ENCODE results near the gene TAS2R46. TPM values are rescaled to one million over a fixed set of nuclear protein-coding genes. Genes with fewer than 3 reads are reported as not detected.
"Not testable (repeated sequence)": the region's sequence is repeated elsewhere in the genome, so short reads cannot be mapped to it uniquely, and the experiment has no call there.

TAS2R46 gene
- not detected for polyA plus RNA-seq (2013, experiment 1 of 2)
- not detected for polyA plus RNA-seq (2013, experiment 2 of 2)

DNA sequence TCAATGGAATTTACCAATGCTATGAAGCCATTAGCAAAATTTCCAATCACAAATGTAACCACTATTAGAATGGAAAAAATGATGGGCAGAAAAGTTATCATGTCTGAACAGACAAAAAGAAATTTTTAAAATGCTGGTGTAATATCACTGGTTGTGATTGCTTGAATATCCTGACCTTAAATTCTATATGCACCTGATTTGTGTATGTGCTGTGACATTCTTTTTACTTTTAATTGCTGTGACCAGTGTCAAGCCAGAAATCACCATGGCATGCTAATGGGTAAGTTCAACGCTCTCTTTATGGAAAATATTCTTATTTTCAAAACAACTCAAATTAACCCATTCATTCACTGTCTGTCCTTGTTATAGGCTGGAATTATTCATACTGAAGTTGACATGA, at the start of gene TAS2R46:
TSS of gene TAS2R46 (minus strand) at position 101 of the 400 bp plus-strand sequence. CDS start at position 101, 0 bp downstream.
- WGBS (ENCODE audit: extremely low coverage, insufficient coverage, low lambda C conversion rate) = no CpG with 5 or more reads among the region's 1 CpG
- not testable (repeated sequence) for H3K4me2 ChIP-seq (ENCODE audit: low read length); H3K79me1 ChIP-seq (ENCODE audit: low read length); H2BK120ac ChIP-seq (ENCODE audit: low read depth, low read length); H3K27ac ChIP-seq (ENCODE audit: low read depth, low read length); H3K9ac ChIP-seq (ENCODE audit: low read length); H4K5ac ChIP-seq (ENCODE audit: low read length); H2AK5ac ChIP-seq (ENCODE audit: low read length); H4K8ac ChIP-seq (ENCODE audit: low read depth, low read length); H2BK5ac ChIP-seq (ENCODE audit: low read length); H3K27me3 ChIP-seq (ENCODE audit: insufficient read depth, low read length, poor library complexity); H3K4me3 ChIP-seq (ENCODE audit: low read length); DNase-seq; H3K23ac ChIP-seq (ENCODE audit: low read length); H2BK15ac ChIP-seq (replicated peaks; ENCODE audit: low read depth); H3K4ac ChIP-seq (ENCODE audit: low read depth, low read length); H3K56ac ChIP-seq (ENCODE audit: low read length); H3K36me3 ChIP-seq (ENCODE audit: control insufficient read depth, insufficient read depth, low read length); H3K79me2 ChIP-seq (ENCODE audit: control insufficient read depth, insufficient read depth, low read length); H3K4me1 ChIP-seq (ENCODE audit: control insufficient read depth, low read depth, low read length); H3K18ac ChIP-seq (ENCODE audit: low read length)

- H3K27me3 ChIP-seq (ENCODE audit: insufficient read depth, low read length, poor library complexity); H3K79me1 ChIP-seq (ENCODE audit: low read length); H3K23ac ChIP-seq (ENCODE audit: low read length); H3K9ac ChIP-seq (ENCODE audit: low read length); H3K18ac ChIP-seq (ENCODE audit: low read length); H3K4me2 ChIP-seq (ENCODE audit: low read length); H2AK5ac ChIP-seq (ENCODE audit: low read length); H3K4ac ChIP-seq (ENCODE audit: low read depth, low read length); H3K27ac ChIP-seq (ENCODE audit: low read depth, low read length); H2BK15ac ChIP-seq (replicated peaks; ENCODE audit: low read depth); H3K56ac ChIP-seq (ENCODE audit: low read length); H2BK120ac ChIP-seq (ENCODE audit: low read depth, low read length); H4K8ac ChIP-seq (ENCODE audit: low read depth, low read length); H3K4me1 ChIP-seq (ENCODE audit: control insufficient read depth, low read depth, low read length); H2BK5ac ChIP-seq (ENCODE audit: low read length); H3K4me3 ChIP-seq (ENCODE audit: low read length); H4K5ac ChIP-seq (ENCODE audit: low read length); H3K36me3 ChIP-seq (ENCODE audit: control insufficient read depth, insufficient read depth, low read length); DNase-seq: not testable (repeated sequence)
- no CpG with 5 or more reads among the region's 1 CpG for WGBS (ENCODE audit: extremely low coverage, insufficient coverage, low lambda C conversion rate)
- H3K79me2 ChIP-seq (ENCODE audit: control insufficient read depth, insufficient read depth, low read length) = peaks cover 29% of the 10 kb centered on the region
Measured at GRCh38 chr12:11111213-11111612, 49.1 kb upstream of the TAS2R46 start.

DNA sequence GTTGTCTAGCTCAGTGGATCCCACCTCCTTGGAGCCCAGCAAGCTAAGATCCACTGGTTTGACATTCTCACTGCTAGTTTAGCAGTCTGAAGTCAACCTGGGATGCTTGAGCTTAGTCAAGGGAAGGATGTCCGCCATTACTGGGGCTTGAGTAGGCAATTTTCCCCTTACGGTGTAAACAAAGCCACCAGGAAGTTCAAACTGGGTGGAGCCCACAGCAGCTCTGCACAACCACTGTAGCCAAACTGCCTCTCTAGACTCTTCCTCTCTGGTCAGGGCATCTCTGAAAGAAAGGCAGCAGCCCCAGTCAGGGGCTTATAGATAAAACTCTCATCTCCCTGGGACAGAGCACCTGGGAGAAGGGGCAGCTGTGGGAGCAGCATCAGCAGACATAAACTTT, 46.8 kb upstream of the TAS2R46 start:
- peaks cover 22% of the 10 kb centered on the region for H3K79me2 ChIP-seq (ENCODE audit: control insufficient read depth, insufficient read depth, low read length)
- H3K36me3 ChIP-seq (ENCODE audit: control insufficient read depth, insufficient read depth, low read length) = no peaks in the 10 kb centered on the region
- no peak overlapping the region for H3K18ac ChIP-seq (ENCODE audit: low read length)
- H3K56ac ChIP-seq (ENCODE audit: low read length) = no peak overlapping the region
- H3K27me3 ChIP-seq (ENCODE audit: insufficient read depth, low read length, poor library complexity) = no peaks in the 10 kb centered on the region
- H3K4me2 ChIP-seq (ENCODE audit: low read length) = no peak overlapping the region
- no peak overlapping the region for H3K27ac ChIP-seq (ENCODE audit: low read depth, low read length)
- H3K79me1 ChIP-seq (ENCODE audit: low read length) = peaks cover 8% of the 10 kb centered on the region
- H3K4me3 ChIP-seq (ENCODE audit: low read length) = no peak overlapping the region
- no peak overlapping the region for H3K9ac ChIP-seq (ENCODE audit: low read length)
- no CpG with 5 or more reads among the region's 2 CpGs for WGBS (ENCODE audit: extremely low coverage, insufficient coverage, low lambda C conversion rate)
- H2AK5ac ChIP-seq (ENCODE audit: low read length) = no peak overlapping the region
- H3K4ac ChIP-seq (ENCODE audit: low read depth, low read length) = no peak overlapping the region
- no peak overlapping the region for H3K23ac ChIP-seq (ENCODE audit: low read length)
- H2BK5ac ChIP-seq (ENCODE audit: low read length) = no peak overlapping the region
- no peak overlapping the region for H4K5ac ChIP-seq (ENCODE audit: low read length)
- no peak overlapping the region for H4K8ac ChIP-seq (ENCODE audit: low read depth, low read length)
- no peak overlapping the region for H2BK120ac ChIP-seq (ENCODE audit: low read depth, low read length)
- no peak overlapping the region for H2BK15ac ChIP-seq (replicated peaks; ENCODE audit: low read depth)
- DNase-seq = no peak
- H3K4me1 ChIP-seq (ENCODE audit: control insufficient read depth, low read depth, low read length) = no peaks in the 10 kb centered on the region

DNA sequence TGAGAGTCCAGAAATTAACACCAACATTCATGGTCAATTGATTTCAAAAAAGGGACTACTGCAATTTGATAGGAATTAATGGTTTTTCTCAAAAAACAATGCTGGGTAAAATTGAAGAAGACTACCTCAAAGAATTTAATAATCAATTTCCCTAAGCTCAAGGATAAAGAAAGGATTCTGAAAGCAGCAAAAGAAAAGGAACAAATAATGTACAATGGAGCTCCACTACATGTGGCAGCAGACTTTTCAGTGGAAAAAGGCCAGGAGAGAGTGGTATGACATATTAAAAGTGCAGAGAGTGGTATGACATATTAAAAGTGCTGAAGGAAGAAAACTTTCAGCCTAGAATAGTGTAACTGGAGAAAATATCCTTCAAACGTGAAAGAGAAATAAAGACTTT, 45.6 kb upstream of the TAS2R46 start:
- no peak overlapping the region for H3K9ac ChIP-seq (ENCODE audit: low read length)
- no peaks in the 10 kb centered on the region for H3K36me3 ChIP-seq (ENCODE audit: control insufficient read depth, insufficient read depth, low read length)
- peaks cover 21% of the 10 kb centered on the region for H3K79me2 ChIP-seq (ENCODE audit: control insufficient read depth, insufficient read depth, low read length)
- no peak overlapping the region for H2BK5ac ChIP-seq (ENCODE audit: low read length)
- no peak overlapping the region for H3K27ac ChIP-seq (ENCODE audit: low read depth, low read length)
- H4K8ac ChIP-seq (ENCODE audit: low read depth, low read length) = no peak overlapping the region
- no peak overlapping the region for H4K5ac ChIP-seq (ENCODE audit: low read length)
- peaks cover 8% of the 10 kb centered on the region for H3K79me1 ChIP-seq (ENCODE audit: low read length)
- no peak for DNase-seq
- no peak overlapping the region for H2AK5ac ChIP-seq (ENCODE audit: low read length)
- H3K4ac ChIP-seq (ENCODE audit: low read depth, low read length) = no peak overlapping the region
- H3K18ac ChIP-seq (ENCODE audit: low read length) = no peak overlapping the region
- H3K4me1 ChIP-seq (ENCODE audit: control insufficient read depth, low read depth, low read length) = no peaks in the 10 kb centered on the region
- no peak overlapping the region for H3K4me3 ChIP-seq (ENCODE audit: low read length)
- H3K23ac ChIP-seq (ENCODE audit: low read length) = no peak overlapping the region
- no peak overlapping the region for H2BK120ac ChIP-seq (ENCODE audit: low read depth, low read length)
- no CpG with 5 or more reads among the region's 1 CpG for WGBS (ENCODE audit: extremely low coverage, insufficient coverage, low lambda C conversion rate)
- no peaks in the 10 kb centered on the region for H3K27me3 ChIP-seq (ENCODE audit: insufficient read depth, low read length, poor library complexity)
- H3K56ac ChIP-seq (ENCODE audit: low read length) = no peak overlapping the region
- no peak overlapping the region for H3K4me2 ChIP-seq (ENCODE audit: low read length)
- H2BK15ac ChIP-seq (replicated peaks; ENCODE audit: low read depth) = no peak overlapping the region

DNA sequence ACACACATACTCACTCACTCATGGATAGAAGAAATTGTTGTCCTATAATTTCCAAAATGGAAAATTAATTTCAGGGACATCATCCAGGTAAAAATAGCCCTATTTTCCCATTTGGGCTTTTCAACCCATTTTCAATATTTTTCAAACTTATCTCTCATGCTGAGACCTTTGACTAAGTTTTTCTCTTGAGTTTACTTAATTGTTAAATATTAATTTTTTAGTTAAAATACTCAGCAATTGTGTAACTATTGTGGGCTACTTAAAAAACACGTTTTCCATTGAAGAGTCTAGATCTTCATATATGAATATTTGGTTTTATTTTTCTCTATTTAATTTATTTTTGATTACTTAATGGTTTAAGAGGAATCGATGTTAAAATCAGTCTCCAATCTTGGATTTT, 44.2 kb upstream of the TAS2R46 start:
- Histone ChIP-seq H3K36me3 (ENCODE audit: control insufficient read depth, insufficient read depth, low read length) (no peaks in the 10 kb centered on the region), H4K5ac (ENCODE audit: low read length) (no peak overlapping the region), H2BK5ac (ENCODE audit: low read length) (no peak overlapping the region), H3K23ac (ENCODE audit: low read length) (no peak overlapping the region), H2BK15ac (replicated peaks; ENCODE audit: low read depth) (no peak overlapping the region), H2AK5ac (ENCODE audit: low read length) (no peak overlapping the region), H3K27me3 (ENCODE audit: insufficient read depth, low read length, poor library complexity) (no peaks in the 10 kb centered on the region), H3K56ac (ENCODE audit: low read length) (no peak overlapping the region), H3K18ac (ENCODE audit: low read length) (no peak overlapping the region), H3K79me2 (ENCODE audit: control insufficient read depth, insufficient read depth, low read length) (peaks cover 16% of the 10 kb centered on the region), H4K8ac (ENCODE audit: low read depth, low read length) (no peak overlapping the region), H2BK120ac (ENCODE audit: low read depth, low read length) (no peak overlapping the region), H3K4me3 (ENCODE audit: low read length) (no peak overlapping the region), H3K4ac (ENCODE audit: low read depth, low read length) (no peak overlapping the region), H3K4me2 (ENCODE audit: low read length) (no peak overlapping the region), H3K9ac (ENCODE audit: low read length) (no peak overlapping the region), H3K4me1 (ENCODE audit: control insufficient read depth, low read depth, low read length) (no peaks in the 10 kb centered on the region), H3K27ac (ENCODE audit: low read depth, low read length) (no peak overlapping the region), H3K79me1 (ENCODE audit: low read length) (peaks cover 8% of the 10 kb centered on the region)
- DNase-seq = no peak
- no CpG with 5 or more reads among the region's 2 CpGs for WGBS (ENCODE audit: extremely low coverage, insufficient coverage, low lambda C conversion rate)

- peaks cover 8% of the 10 kb centered on the region for H3K79me1 ChIP-seq (ENCODE audit: low read length)
- H3K18ac ChIP-seq (ENCODE audit: low read length) = no peak overlapping the region
- H2BK5ac ChIP-seq (ENCODE audit: low read length) = no peak overlapping the region
- no peak overlapping the region for H3K23ac ChIP-seq (ENCODE audit: low read length)
- DNase-seq = no peak
- H3K4me3 ChIP-seq (ENCODE audit: low read length) = no peak overlapping the region
- no CpG with 5 or more reads among the region's 2 CpGs for WGBS (ENCODE audit: extremely low coverage, insufficient coverage, low lambda C conversion rate)
- no peak overlapping the region for H2AK5ac ChIP-seq (ENCODE audit: low read length)
- H3K4me2 ChIP-seq (ENCODE audit: low read length) = no peak overlapping the region
- H2BK15ac ChIP-seq (replicated peaks; ENCODE audit: low read depth) = no peak overlapping the region
- H3K4ac ChIP-seq (ENCODE audit: low read depth, low read length) = no peak overlapping the region
- H2BK120ac ChIP-seq (ENCODE audit: low read depth, low read length) = no peak overlapping the region
- H3K27me3 ChIP-seq (ENCODE audit: insufficient read depth, low read length, poor library complexity) = no peaks in the 10 kb centered on the region
- H3K56ac ChIP-seq (ENCODE audit: low read length) = no peak overlapping the region
- H3K9ac ChIP-seq (ENCODE audit: low read length) = no peak overlapping the region
- H4K5ac ChIP-seq (ENCODE audit: low read length) = no peak overlapping the region
- no peak overlapping the region for H3K27ac ChIP-seq (ENCODE audit: low read depth, low read length)
- H3K79me2 ChIP-seq (ENCODE audit: control insufficient read depth, insufficient read depth, low read length) = peaks cover 12% of the 10 kb centered on the region
- H3K4me1 ChIP-seq (ENCODE audit: control insufficient read depth, low read depth, low read length) = no peaks in the 10 kb centered on the region
- H3K36me3 ChIP-seq (ENCODE audit: control insufficient read depth, insufficient read depth, low read length) = no peaks in the 10 kb centered on the region
- no peak overlapping the region for H4K8ac ChIP-seq (ENCODE audit: low read depth, low read length)
Measured at GRCh38 chr12:11105546-11105945, 43.5 kb upstream of the TAS2R46 start.

Data from mesendoderm (in vitro differentiated cells).